ENCODE data around the gene EEFSEC.
A peak's percentile ranks its signal among the peaks of the same experiment; 100 is the strongest.

Gene EEFSEC

GRCh38 chr3:128179484-128179819, 26.2 kb downstream of the EEFSEC start:
- intact Hi-C loops (cut with DNase I), result no loop called here
- DNase-seq, result no peak

DNA sequence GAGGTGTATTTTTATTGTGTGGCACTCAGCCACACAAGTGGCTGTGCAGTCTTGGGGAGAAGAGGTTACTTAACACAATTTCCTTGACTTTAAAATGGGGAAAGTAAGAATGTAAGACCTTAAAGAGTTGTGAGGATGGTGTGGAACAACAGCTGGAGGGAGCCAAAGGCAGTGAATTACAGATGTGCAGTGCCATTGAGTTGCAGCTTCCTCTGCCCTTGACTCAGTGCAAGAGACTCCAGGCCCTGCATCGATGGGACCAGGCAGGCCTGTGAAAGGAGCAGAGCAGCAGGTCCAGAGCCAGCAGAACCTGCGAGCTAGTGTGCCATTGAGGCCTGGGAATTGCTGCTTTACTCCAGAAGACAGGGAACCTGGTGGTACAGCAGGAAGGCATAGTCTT, 27.2 kb downstream of the EEFSEC start:
- intact Hi-C loops (cut with DNase I), result no loop called here
- DNase-seq, result no peak

- intact Hi-C loops (cut with DNase I), result no loop called here
- no peak for DNase-seq
These were observed 27.6 kb downstream of the EEFSEC start for GRCh38 chr3:128180913-128181312.

- intact Hi-C loops (cut with DNase I), result no loop called here
- DNase-seq, result no peak
These were observed 29.4 kb downstream of the EEFSEC start for GRCh38 chr3:128182656-128183055.

DNA sequence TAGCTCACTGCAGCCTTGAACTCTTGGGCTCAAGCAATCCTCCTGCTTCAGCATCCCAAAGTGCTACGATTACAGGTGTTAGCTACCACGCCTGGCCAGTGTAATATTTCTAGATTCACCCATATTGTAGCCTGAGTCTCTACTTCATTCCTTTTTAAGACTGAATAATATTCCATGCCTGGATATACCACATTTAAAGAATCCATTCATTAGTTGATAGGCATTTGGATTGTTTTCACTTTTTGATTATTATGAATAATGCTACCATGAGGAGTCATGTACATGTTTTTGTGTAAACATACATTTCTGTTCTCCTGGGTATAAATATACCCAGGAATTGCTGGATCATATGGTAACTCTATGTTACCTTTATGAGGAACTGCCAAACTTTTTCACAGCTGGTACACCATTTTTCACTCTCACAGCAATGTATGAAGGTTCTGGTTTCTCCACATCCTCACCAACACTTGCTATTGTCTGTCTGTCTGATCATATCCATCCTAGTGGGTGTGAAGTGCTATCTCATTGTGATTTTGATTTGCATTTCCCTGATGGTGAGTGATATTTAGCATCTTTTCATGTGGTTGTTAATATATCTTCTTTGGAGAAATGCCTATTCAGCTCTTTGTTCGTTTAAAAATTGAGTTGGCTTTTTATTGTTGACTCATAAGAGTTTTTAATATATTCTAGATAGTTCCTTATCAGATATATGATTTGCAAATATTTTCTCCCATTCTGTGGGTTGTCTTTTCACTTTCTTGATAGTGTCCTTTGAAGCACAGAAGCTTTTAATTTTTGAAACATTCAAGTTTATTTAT, 32.6 kb downstream of the EEFSEC start:
- no peak for DNase-seq
- intact Hi-C loops (cut with DNase I), result no loop called here

GRCh38 chr3:128187495-128187894, 34.2 kb downstream of the EEFSEC start:
- DNase-seq, result no peak
- intact Hi-C loops (cut with DNase I), result no loop called here

DNA sequence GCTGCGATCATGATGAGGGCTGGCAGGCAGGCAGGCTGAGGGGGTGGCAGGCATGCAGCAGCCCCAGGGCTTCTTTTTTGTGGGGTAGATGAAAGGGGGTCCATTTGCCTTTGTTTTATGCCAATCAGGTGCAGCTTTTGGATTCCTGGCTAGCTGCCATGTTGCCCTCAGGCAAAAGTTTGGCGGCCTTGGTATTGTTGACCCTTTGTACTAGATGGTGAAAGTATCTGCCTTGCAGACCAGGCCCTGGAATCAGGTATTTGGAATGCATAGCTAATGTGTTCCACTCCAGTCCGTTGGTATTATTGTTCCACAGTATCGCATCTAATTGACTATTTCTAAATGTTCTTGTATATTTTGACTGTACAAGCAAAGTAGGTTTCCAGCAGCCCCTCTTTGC, 35.0 kb downstream of the EEFSEC start:
- intact Hi-C loops (cut with DNase I), result no loop called here
- DNase-seq, result no peak

DNA sequence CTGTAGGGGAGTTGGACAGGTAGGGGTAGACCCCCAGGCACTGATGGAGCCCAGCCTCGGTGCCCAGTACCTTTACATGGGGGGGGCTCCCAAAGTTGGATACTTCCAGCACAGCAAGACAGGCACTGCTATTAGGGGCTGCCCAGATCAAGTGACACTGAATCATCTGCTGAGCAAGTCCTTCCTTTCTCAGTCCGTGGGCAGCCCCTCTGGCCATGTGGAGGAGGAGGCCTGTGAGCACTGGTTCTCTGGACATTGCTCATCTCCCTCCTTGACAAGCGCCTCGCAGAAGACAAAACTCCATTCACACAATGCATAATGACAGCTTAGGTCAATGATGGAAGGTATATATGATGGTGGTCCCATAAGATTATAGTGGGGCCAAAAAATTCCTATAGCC, 35.7 kb downstream of the EEFSEC start:
- no peak for DNase-seq

DNA sequence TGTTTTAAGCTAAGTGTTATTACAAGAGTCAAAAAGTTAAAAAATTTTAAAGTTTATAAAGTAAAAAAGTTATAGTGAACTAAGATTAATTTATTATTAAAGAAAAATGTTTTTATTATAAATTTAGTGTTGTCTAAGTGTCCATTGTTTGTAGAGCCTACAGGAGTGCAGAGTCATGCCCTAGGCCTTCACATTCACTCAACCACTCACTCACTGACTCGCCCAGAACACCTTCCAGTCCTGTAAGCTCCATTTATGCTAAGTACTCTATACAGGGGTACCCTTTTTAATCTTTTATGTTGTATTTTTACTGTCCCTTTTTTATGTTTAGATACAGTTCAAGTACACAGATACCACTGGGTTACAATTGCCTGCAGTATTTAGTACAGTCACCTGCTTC, 37.2 kb downstream of the EEFSEC start:
- no peak for DNase-seq
- intact Hi-C loops (cut with DNase I), result no loop called here

More for the DNA sequence above, 35.7 kb downstream of the EEFSEC start:
- intact Hi-C loops (cut with DNase I), result no loop called here

DNA sequence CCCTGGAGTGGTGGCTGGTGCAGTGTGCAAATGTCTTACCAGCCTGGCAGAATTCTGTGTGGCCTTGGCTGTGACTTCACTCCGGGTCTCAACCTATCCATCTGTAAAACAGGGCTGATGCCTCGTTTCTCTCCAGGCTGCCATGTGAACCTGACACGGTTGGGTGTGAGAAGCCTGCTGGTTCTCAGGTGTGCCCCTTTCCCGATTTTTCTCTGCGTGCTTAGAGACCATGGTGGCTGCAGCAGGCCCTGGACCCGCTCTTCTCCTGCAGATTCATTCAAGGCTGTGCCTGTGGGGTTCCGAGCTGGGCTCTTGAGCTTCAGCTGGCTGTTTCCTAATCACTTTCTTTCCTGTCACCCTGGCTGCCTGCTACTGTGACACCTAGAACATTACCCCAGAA, 38.9 kb downstream of the EEFSEC start:
- DNase-seq, result no peak
- intact Hi-C loops (cut with DNase I), result no loop called here

GRCh38 chr3:128193168-128193567, 39.9 kb downstream of the EEFSEC start:
- no peak for DNase-seq
- intact Hi-C loops (cut with DNase I), result no loop called here

DNA sequence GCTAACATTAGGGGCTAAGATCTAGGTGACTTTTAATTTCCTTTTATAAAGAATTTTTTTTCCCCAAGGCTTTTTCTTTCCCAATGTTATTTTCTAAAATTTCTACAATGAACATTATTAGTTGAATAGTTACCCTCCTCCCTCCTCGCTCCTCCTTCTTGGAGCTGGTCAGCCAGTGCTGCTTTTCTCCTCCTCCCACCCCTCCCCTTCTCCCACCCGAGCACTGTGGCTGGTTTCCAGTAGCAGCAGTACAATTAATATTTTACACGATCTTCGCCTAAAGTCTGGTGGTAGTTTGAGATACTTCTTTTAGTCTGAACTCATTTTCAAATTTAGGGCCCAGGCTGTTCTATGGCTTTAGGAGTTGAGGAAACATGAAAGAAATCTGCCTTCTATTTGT, 41.6 kb downstream of the EEFSEC start:
- DNase-seq, result peak in 1 of 10 donors; percentile 31
- intact Hi-C loops (cut with DNase I), result no loop called here

DNA sequence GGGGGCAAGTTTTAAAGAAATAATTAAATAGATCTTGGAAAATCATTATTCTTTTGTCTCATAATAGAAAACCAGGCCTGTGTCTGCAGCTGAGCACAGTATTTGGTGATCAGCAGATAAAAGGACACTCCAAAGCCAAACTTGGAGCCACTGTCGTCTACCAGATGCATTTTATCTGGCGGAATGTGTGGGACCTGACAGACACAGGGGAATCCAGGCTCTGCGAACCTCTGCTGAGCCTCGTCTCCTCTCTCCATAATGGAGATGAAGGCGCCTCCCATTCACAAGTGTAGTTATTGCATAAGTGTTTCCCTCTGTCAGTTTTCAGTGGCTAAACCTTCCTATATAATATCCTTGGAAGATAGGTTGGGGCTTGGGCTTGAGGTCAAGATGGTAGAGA, 42.1 kb downstream of the EEFSEC start:
- no peak for DNase-seq

DNA sequence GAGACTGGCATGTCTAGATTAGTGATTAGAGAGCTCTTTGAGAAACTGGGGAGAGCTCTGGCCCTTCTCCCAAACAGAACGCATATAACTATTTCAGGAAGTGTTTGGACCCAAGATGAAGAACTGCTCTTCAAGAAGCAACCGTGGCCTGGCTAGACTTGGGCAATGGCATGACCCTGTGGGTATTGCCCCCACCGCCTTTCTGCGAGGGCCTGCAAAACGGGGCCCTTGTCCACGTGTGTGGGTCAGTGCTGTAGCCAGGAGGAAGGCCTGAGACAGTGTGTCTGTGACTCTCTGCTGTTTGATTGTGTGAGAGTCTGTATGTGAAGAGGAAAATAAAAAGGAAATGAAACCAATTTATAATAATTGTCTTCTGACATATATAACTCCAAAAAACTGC, 42.5 kb downstream of the EEFSEC start:
- DNase-seq, result peak in 1 of 10 donors; percentile 24
- intact Hi-C loops (cut with DNase I), result no loop called here

More for the DNA sequence above, 42.1 kb downstream of the EEFSEC start:
- intact Hi-C loops (cut with DNase I), result no loop called here

DNA sequence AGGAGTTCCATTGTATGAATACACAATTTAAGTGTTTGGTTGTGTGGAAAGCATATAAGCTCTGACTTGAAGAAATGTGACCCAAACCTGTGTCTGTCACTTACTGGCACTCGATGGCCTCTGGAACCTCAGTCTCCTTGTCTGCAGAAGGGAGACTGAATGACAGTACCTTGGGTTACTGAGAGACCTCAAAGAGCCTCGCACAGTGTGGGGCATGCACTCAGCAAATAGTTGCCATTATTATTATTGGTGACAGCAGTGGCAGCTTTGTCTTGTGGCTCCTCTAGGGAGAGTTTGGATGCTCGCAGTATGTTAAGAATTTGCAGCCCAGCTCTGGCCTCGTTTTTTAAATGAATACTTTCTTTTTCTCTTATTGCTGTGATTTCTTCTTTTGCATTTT, 43.4 kb downstream of the EEFSEC start:
- DNase-seq, result no peak
- intact Hi-C loops (cut with DNase I), result no loop called here

- intact Hi-C loops (cut with DNase I), result no loop called here
- DNase-seq, result no peak
These were observed 44.6 kb downstream of the EEFSEC start for GRCh38 chr3:128197855-128198254.

DNA sequence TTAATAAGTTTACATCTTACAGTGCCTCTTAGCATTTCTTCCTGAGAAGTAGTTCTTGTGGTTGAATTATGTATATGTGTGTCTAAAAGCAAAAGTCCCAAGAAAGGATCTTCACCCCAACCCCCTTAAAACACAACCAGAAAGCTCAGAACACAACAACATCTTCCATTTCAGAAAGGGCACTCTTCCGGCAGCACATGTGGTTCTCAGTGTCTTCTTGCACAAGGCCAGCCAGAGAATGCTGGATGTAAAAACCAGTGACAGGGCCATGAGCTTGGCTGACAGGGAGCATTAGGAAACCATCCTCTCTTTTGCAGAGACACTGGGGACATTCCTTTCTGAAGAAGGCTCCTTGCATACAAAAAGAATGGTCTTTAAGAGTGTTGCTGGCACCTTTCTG, 45.0 kb downstream of the EEFSEC start:
- no peak for DNase-seq
- intact Hi-C loops (cut with DNase I), result no loop called here

- no peak for DNase-seq
- intact Hi-C loops (cut with DNase I), result no loop called here
These were observed 45.8 kb downstream of the EEFSEC start for GRCh38 chr3:128199110-128199509.

- no peak for DNase-seq
These were observed 48.0 kb downstream of the EEFSEC start for GRCh38 chr3:128201158-128201755.

DNA sequence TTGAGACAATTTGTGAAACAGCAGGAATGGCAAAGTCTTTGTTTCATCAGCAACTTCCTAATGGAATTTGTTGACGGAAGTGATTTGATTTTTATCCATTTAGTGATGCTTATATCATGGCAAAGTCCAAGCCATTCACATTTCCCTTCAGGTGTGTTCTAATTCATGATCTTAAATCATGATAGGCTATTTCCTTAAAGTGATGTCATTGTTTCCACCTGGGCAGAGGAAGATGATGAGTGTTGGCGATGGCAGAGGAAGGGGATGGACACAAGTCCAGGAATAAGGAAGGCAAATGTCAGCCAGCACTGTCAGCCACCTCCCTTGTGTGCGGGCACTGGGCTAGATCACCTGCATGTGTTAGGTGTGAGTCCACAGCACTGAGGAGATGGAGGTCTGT, 49.9 kb downstream of the EEFSEC start:
- no peak for DNase-seq
- intact Hi-C loops (cut with DNase I), result no loop called here

More at GRCh38 chr3:128201158-128201755, 48.0 kb downstream of the EEFSEC start:
- intact Hi-C loops (cut with DNase I), result no loop called here

- DNase-seq, result no peak
- intact Hi-C loops (cut with DNase I), result no loop called here
These were observed 52.4 kb downstream of the EEFSEC start for GRCh38 chr3:128205558-128206145.

DNA sequence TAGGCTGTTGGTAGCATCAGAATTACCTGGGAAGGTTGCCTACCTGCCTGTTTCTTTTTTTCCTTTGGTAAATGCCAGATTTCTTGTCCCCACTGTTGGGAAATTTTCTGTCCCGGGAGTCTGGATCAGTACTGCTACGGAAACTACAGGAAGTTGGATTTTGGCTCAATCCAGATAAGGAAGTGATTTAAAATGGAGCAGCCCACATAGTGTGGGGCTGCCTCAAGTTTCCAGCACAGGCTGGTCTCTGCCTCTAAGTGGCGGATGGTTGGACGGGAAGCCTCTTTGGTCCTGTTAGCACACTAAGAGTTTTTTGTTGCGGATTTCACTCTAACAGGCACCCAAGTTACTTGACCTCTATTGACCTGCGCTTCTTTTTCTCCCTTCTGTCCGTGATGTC, 54.7 kb downstream of the EEFSEC start:
- DNase-seq, result no peak

More for the DNA sequence above, 54.7 kb downstream of the EEFSEC start:
- intact Hi-C loops (cut with DNase I), result no loop called here

Measured in posterior cingulate gyrus (tissue), 11 donors.